Subcutaneous adipose tissue (tissue), 4 donors: ENCODE measurements around the gene NUDC. TPM values are rescaled to one million over a fixed set of nuclear protein-coding genes. Genes with fewer than 3 reads are reported as not detected.

Experiments
- CTCF ChIP-seq: fragments of 450-650 bp; IDR thresholded peaks from one replicate; pipeline ENCODE4 v1.5.1; 2016; ENCODE audit warnings: low read depth, mild to moderate bottlenecking, control low read depth, antibody characterized with exemption, moderate library complexity
- total RNA-seq, 4 donors: library from RNA; depleted of rRNA; stranded (reverse); fragments of >200 nt; gene quantifications; one replicate each; pipeline ENCODE4 v1.1.0, GENCODE V29; 2016

The NUDC gene
- total RNA-seq, 4 donors from 2014 or later, result 29.7 to 51.4 (median 37.1) TPM

- TF ChIP-seq CTCF, result no peak
Observed at GRCh38 chr1:26913754-26914619, 7.6 kb upstream of the NUDC start, which contains the start of gene NR0B2. Gene NR0B2, minus strand, starts transcription at chr1:26913975. Its CDS starts 35 bp downstream, at chr1:26913940.

GRCh38 chr1:26915204-26915842 is 6.2 kb upstream of the NUDC start:
- no peak for TF ChIP-seq CTCF

- TF ChIP-seq CTCF, result no peak
Observed at GRCh38 chr1:26921126-26921539, 410 bp upstream of the NUDC start.

GRCh38 chr1:26922431-26922729 is 837 bp downstream of the NUDC start:
- TF ChIP-seq CTCF, result no peak

- TF ChIP-seq CTCF, result no peak
Observed at GRCh38 chr1:26922901-26923300, 1.4 kb downstream of the NUDC start.

- TF ChIP-seq CTCF, result no peak
Observed at GRCh38 chr1:26923711-26924110, 2.2 kb downstream of the NUDC start.

- no peak for TF ChIP-seq CTCF
Observed at GRCh38 chr1:26932531-26932930, 11.0 kb downstream of the NUDC start.
